Measurements from ENCODE around the gene DOCK3.
"Not testable (repeated sequence)": the region's sequence is repeated elsewhere in the genome, so short reads cannot be mapped to it uniquely, and the experiment has no call there.

The DOCK3 gene

DNA sequence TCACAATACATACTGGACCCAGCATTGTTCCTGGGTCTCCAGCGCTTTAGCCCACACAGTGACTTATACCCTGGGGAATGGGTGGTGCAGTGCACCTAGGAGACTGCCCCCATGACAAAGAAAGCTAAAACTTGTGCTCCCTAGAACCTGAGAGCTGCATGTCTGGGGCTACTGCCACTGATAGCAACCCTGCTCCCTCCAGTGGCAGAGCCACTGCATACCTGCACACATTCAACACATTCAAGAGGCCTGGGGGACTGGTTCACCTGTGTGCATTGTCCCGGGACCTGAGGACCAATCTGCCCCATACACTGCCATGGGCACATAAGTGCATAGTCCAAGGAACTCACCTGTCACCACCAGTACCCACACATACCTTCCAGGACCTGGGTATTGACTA is 407.6 kb downstream of the DOCK3 start:
- DNase-seq (ENCODE audit: low read depth in 2 of 2, low spot score in 1 of 2), result no peak

GRCh38 chr3:51083490-51083889 is 408.8 kb downstream of the DOCK3 start:
- no peak for DNase-seq (ENCODE audit: low read depth in 2 of 2, low spot score in 1 of 2)

GRCh38 chr3:51092141-51092540 is 417.4 kb downstream of the DOCK3 start:
- not testable (repeated sequence) for DNase-seq (ENCODE audit: low read depth in 2 of 2, low spot score in 1 of 2)

- DNase-seq (ENCODE audit: low read depth in 2 of 2, low spot score in 1 of 2), result not testable (repeated sequence)
Measured at GRCh38 chr3:51094838-51095237, 420.1 kb downstream of the DOCK3 start.

DNA sequence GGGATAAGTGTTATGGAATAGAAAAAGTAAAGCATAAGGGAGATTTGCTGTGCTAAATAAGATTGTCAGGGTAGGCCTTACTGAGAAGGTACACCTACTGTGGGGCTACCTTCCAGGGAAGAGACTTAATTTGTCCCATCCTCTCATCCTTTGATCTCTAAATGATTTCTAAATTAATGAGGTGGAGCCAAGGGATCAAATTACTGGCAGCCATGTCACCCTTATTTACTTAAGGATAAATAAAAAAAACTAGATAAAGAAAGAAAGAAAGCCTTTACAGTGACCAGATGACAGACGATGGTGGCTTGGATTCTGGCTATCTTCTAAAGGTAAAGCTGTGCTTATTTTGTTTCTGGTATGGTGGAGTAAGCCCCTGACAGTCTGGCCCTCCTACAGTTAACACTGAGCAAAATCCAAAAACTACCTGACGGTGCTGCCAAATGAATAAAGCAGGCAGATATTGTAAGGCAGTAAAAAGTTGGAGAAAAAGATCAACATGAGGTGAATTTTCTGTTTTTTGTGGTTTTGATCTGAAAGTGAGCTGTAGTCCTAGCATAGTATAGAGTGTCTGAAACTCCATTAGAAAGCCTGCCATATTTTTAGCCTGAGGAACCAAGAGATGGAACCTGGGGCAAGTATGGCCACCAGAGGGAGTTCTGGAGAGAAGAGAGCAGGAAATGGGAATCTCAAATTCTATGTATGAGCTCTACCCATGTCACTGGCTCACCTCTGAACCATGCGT is 425.2 kb downstream of the DOCK3 start:
- DNase-seq (ENCODE audit: low read depth in 2 of 2, low spot score in 1 of 2), result no peak

DNA sequence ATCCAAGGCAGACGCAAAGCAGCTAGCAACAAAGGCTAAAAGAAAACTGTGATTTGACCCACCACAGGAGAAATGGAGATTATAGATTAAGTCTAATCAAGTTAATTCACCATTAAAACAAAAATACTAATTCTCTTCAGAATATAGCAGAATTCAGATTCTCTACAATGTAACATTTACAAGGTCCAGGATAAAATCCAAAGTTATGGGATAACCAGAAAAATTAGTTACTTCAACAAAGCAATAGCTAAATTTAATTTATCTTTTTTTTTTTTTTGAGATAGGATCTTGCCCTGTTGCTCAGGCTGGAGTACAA is 425.8 kb downstream of the DOCK3 start:
- DNase-seq (ENCODE audit: low read depth in 2 of 2, low spot score in 1 of 2), result no peak

GRCh38 chr3:51102396-51102795 is 427.7 kb downstream of the DOCK3 start:
- no peak for DNase-seq (ENCODE audit: low read depth in 2 of 2, low spot score in 1 of 2)

- DNase-seq (ENCODE audit: low read depth in 2 of 2, low spot score in 1 of 2), result no peak
Measured at GRCh38 chr3:51106242-51106876, 431.6 kb downstream of the DOCK3 start.

- no peak for DNase-seq (ENCODE audit: low read depth in 2 of 2, low spot score in 1 of 2)
Measured at GRCh38 chr3:51110586-51110985, 435.9 kb downstream of the DOCK3 start.

GRCh38 chr3:51122944-51123343 is 448.2 kb downstream of the DOCK3 start:
- no peak for DNase-seq (ENCODE audit: low read depth in 2 of 2, low spot score in 1 of 2)

DNA sequence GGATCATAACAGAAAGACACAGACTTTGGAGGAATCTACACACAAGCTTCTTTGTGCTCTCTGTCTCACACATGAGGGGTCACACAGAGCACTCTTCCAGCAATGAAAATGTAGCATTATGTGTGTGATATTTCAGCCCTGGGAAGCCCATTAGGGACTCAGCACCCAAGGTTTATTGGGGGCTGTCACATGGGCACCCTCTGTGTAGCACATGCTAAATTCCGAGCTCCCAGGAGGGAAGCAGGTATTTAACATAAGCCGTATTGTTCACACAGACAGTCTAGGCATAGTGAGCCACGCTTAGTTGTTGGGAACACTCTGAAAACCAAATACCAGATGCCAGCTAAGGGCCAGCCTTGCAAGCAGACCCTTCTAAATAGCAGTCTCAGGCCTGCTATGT is 448.8 kb downstream of the DOCK3 start:
- no peak for DNase-seq (ENCODE audit: low read depth in 2 of 2, low spot score in 1 of 2)

DNA sequence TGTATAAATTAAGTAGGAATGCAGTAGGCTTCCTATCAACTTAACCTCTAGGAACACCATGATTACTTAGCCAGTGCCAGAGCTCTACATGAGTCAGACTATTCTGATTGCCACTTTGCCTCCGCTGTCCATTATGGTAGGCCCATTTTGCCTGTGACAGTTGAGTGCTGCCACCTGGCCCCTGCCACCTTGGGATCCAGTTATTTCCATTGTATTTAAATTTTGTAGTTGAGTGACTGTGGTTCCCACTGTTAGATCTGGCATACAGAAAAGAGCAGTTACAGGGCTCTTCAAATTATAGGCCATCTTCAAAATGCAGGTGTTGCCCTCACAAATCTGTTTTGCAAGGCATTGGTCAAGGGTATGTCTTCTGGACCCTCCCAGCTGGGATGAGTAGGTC is 456.9 kb downstream of the DOCK3 start:
- DNase-seq (ENCODE audit: low read depth in 2 of 2, low spot score in 1 of 2), result not testable (repeated sequence)

- DNase-seq (ENCODE audit: low read depth in 2 of 2, low spot score in 1 of 2), result no peak
Measured at GRCh38 chr3:51137715-51138114, 463.0 kb downstream of the DOCK3 start.

DNA sequence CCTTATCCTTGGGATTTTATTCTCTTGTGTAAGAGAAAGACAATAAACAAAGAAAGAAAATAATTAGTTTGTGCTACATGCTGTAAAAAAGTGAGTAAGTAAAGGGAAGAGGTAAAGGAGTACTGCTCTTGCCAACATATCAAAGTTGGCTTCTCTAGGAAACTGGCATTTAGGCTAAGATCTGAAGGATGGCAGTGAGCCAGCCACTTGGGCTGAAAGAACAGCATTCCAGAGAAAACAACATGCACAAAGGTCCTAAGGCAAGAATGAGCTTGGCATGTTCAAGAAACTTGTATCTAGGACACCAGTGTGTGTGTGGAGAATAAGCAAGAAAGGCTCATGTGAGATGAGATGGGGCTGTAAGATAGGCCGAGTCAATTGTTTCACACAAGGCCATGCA is 464.9 kb downstream of the DOCK3 start:
- DNase-seq (ENCODE audit: low read depth in 2 of 2, low spot score in 1 of 2), result no peak

DNA sequence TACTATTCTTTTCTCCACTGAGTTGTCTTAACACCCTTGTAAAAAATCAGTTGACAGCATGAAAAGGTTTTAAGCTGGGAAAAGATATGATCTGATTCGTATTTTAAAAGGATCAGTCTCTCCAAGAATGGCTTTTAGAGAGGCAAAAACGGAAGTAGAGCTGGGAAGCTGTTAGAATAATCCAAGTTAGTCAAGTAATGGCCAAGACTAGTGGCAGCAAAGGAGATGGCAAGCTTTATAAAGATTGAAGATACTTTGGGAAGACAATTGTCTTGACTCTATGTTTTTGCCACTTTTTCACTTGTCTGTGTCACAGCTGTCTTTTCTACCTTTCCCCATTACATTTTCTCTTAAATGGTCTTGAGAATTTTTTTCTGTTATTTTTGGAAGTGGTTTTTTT is 466.8 kb downstream of the DOCK3 start:
- no peak for DNase-seq (ENCODE audit: low read depth in 2 of 2, low spot score in 1 of 2)

- no peak for DNase-seq (ENCODE audit: low read depth in 2 of 2, low spot score in 1 of 2)
Measured at GRCh38 chr3:51145811-51146585, 471.3 kb downstream of the DOCK3 start.

DNA sequence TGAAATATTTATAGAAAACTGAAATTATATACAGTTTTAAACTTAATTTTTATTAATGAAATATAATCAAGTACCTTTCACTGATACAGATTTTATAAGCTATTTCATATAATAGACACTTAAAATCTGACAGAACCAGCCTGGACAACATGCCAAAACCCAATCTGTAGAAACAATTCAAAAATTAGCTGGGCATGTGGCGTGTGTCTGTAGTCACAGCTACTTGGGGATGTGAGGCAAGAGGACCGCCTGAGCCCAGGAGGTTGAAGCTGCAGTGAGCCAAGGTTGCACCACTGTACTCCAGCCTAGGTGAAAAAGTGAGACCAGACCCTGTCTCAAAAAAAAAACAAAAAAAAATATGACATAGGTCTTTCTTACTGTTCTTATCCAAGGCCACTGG is 472.1 kb downstream of the DOCK3 start:
- no peak for DNase-seq (ENCODE audit: low read depth in 2 of 2, low spot score in 1 of 2)

- DNase-seq (ENCODE audit: low read depth in 2 of 2, low spot score in 1 of 2), result no peak
Measured at GRCh38 chr3:51156147-51156546, 481.4 kb downstream of the DOCK3 start.

GRCh38 chr3:51163051-51163450 is 488.3 kb downstream of the DOCK3 start:
- DNase-seq (ENCODE audit: low read depth in 2 of 2, low spot score in 1 of 2), result no peak

- no peak for DNase-seq (ENCODE audit: low read depth in 2 of 2, low spot score in 1 of 2)
Measured at GRCh38 chr3:51173518-51174271, 499.0 kb downstream of the DOCK3 start.

DNA sequence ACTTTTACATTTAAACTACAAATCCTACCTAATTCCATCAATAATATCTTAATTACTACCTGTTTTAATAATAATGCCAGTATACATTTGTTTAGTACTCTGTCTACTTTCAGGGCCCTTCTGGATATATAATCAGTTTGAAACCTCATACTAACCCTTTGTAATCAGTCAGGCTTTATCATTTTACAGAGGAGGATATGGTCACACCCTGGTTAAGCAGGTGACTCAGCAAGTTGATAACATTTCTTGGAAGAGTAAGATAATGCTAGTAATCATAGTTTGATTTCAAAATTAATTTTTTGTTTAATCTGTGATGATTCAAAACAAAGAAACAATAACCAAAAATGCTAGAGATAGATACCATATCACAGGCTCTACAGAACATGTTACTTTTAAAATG is 502.2 kb downstream of the DOCK3 start:
- DNase-seq (ENCODE audit: low read depth in 2 of 2, low spot score in 1 of 2), result no peak

GRCh38 chr3:51186446-51186845 is 511.7 kb downstream of the DOCK3 start:
- DNase-seq (ENCODE audit: low read depth in 2 of 2, low spot score in 1 of 2), result not testable (repeated sequence)

All from stimulated activated CD8-positive, alpha-beta memory T cell treated with anti-CD3 and anti-CD28 coated beads, Interleukin-4, amount 100 ng/mL, for 4 hours (primary cell).